HCT116 (cell line): ENCODE results near the gene LRIG1. TPM values are rescaled to one million over a fixed set of nuclear protein-coding genes. Genes with fewer than 3 reads are reported as not detected.

ENCODE experiments used
- ATAC-seq: fragments of 200-7000 bp; cut with Tn5 transposase; 2 replicates; pipeline ENCODE4 v1.9.1; 2020; ENCODE audit warnings: mild to moderate bottlenecking, moderate library complexity
- BruUV-seq: library from RNA; stranded (reverse); fragments of 400-500 nt; replicated peaks from 2 replicates; lab custom pipeline; 2021; lab: Mats Ljungman, UMichigan
- CTCF ChIA-PET: fragments of 300-600 bp; sonication (Branson Sonifier 250); formaldehyde crosslinking; loops from one replicate; lab custom pipeline; 2021; ENCODE audit warnings: antibody characterized with exemption; lab: Charles Lee
- POLR2A ChIA-PET: fragments of 300-600, 350-600 bp; sonication (Branson Sonifier 250); formaldehyde crosslinking; loops from one replicate; lab custom pipeline; 2021; ENCODE audit warnings: antibody characterized with exemption; lab: Charles Lee
- RAD21 ChIA-PET, 2 experiments: fragments of 300-600 bp; sonication (Branson Sonifier 250); formaldehyde crosslinking; loops; one replicate each; lab custom pipeline; 2023; ENCODE audit warnings: low total read pairs in 2 of 2; ENCODE audit not compliant: uncharacterized antibody in 2 of 2, unreplicated experiment in 2 of 2, low non-redundant PET in 1 of 2; lab: Charles Lee
- DNase-seq: peaks from one replicate; pipeline ENCODE4 v3.0.0-alpha.2; 2010; ENCODE audit warnings: low read depth, low spot score
- H2AFZ ChIP-seq: fragments of 200-600 bp; shearing (Covaris generic), sonication (generic); 2 replicates; pipeline ENCODE4 v1.6.1; 2017; ENCODE audit warnings: low read depth, mixed run types, mixed read lengths, antibody characterized with exemption, low read length; ENCODE audit not compliant: poor library complexity, severe bottlenecking
- H3K27ac ChIP-seq: 2 replicates; pipeline ENCODE4 v1.5.1; 2012; ENCODE audit warnings: low read depth, low read length
- H3K27me3 ChIP-seq: fragments of 200-600 bp; sonication (generic); 2 replicates; pipeline ENCODE4 v1.6.1; 2016; ENCODE audit warnings: mixed run types, low read length, mixed read lengths; ENCODE audit not compliant: insufficient read depth
- H3K36me3 ChIP-seq, 2 experiments: fragments of 200-500 bp in 1 of 2; fragments of 200-600 bp in 1 of 2; sonication (Bioruptor generic) in 1 of 2; sonication (generic) in 1 of 2; 2 replicates each; pipeline versions ENCODE4 v1.5.1 to v1.6.1; 2014 to 2016; ENCODE audit warnings: low read length in 2 of 2, inconsistent platforms in 1 of 2, mixed read lengths in 1 of 2, mixed run types in 1 of 2; ENCODE audit not compliant: insufficient read depth in 2 of 2, control insufficient read depth in 1 of 2
- H3K4me1 ChIP-seq, 2 experiments: fragments of 200-600 bp in 1 of 2; sonication (generic) in 1 of 2; 2 replicates each; pipeline versions ENCODE4 v1.5.1 to v1.6.1; 2012 to 2017; ENCODE audit warnings: low read length in 2 of 2, inconsistent platforms in 1 of 2, mild to moderate bottlenecking in 1 of 2, mixed read lengths in 1 of 2, mixed run types in 1 of 2, moderate library complexity in 1 of 2; ENCODE audit not compliant: insufficient read depth in 2 of 2, control insufficient read depth in 1 of 2
- H3K4me2 ChIP-seq: fragments of 200-600 bp; sonication (generic); 2 replicates; pipeline ENCODE4 v1.6.1; 2017; ENCODE audit warnings: mixed run types, low read length, mixed read lengths
- H3K4me3 ChIP-seq, 2 experiments: fragments of 200-600 bp in 1 of 2; sonication (generic) in 1 of 2; replicated peaks in 1 of 2; 2 replicates each; pipeline ENCODE4 v1.5.1; 2011 to 2016; ENCODE audit warnings: low read length in 2 of 2, control low read depth in 1 of 2, low read depth in 1 of 2, mild to moderate bottlenecking in 1 of 2, mixed read lengths in 1 of 2, mixed run types in 1 of 2
- H3K79me2 ChIP-seq: fragments of 200-600 bp; sonication (generic); 2 replicates; pipeline ENCODE4 v1.6.1; 2017; ENCODE audit warnings: mild to moderate bottlenecking, mixed run types, low read length, moderate library complexity, mixed read lengths; ENCODE audit not compliant: insufficient read depth
- H3K9ac ChIP-seq: fragments of 200-600 bp; sonication (generic); 2 replicates; pipeline ENCODE4 v1.6.1; 2016; ENCODE audit warnings: low read length, mixed read lengths
- H3K9me2 ChIP-seq: fragments of 200-600 bp; sonication (generic), shearing (Covaris generic); 2 replicates; pipeline ENCODE4 v1.6.1; 2017; ENCODE audit warnings: mixed run types, mild to moderate bottlenecking, moderate library complexity; ENCODE audit not compliant: insufficient read depth
- H3K9me3 ChIP-seq, 2 experiments: fragments of 200-500 bp in 1 of 2; fragments of 200-600 bp in 1 of 2; sonication (Bioruptor generic) in 1 of 2; sonication (generic) in 1 of 2; 2 replicates each; pipeline ENCODE4 v1.6.1; 2014 to 2017; ENCODE audit warnings: low read length in 2 of 2, mixed read lengths in 2 of 2, inconsistent platforms in 1 of 2, low read depth in 1 of 2, mild to moderate bottlenecking in 1 of 2, mixed run types in 1 of 2, moderate library complexity in 1 of 2; ENCODE audit not compliant: control insufficient read depth in 1 of 2, insufficient read depth in 1 of 2
- H4K20me1 ChIP-seq: fragments of 200-600 bp; sonication (generic), shearing (Covaris generic); 2 replicates; pipeline ENCODE4 v1.6.1; 2017; ENCODE audit warnings: mixed run types, mild to moderate bottlenecking, moderate library complexity; ENCODE audit not compliant: insufficient read depth
- ATF3 ChIP-seq: IDR thresholded peaks from 2 replicates; pipeline ENCODE4 v1.6.1; 2012
- CBX3 ChIP-seq: IDR thresholded peaks from 2 replicates; pipeline ENCODE4 v1.6.1; 2012; ENCODE audit warnings: low read depth
- CEBPB ChIP-seq: IDR thresholded peaks from 2 replicates; pipeline ENCODE4 v1.6.1; 2012; ENCODE audit warnings: low read depth
- EGR1 ChIP-seq: IDR thresholded peaks from 2 replicates; pipeline ENCODE4 v1.6.1; 2012; ENCODE audit warnings: low read depth
- ELF1 ChIP-seq: IDR thresholded peaks from 2 replicates; pipeline ENCODE4 v1.6.1; 2012; ENCODE audit warnings: low read depth, borderline replicate concordance
- FOSL1 ChIP-seq: IDR thresholded peaks from 2 replicates; pipeline ENCODE4 v1.6.1; 2012; ENCODE audit warnings: low read depth
- MAX ChIP-seq: IDR thresholded peaks from 2 replicates; pipeline ENCODE4 v1.6.1; 2012
- POLR2AphosphoS5 ChIP-seq: IDR thresholded peaks from 2 replicates; pipeline ENCODE4 v1.6.1; 2011; ENCODE audit warnings: mild to moderate bottlenecking, low read depth, low read length, moderate library complexity
- RAD21 ChIP-seq: IDR thresholded peaks from 2 replicates; pipeline ENCODE4 v1.6.1; 2012; ENCODE audit warnings: low read depth, mild to moderate bottlenecking
- SRF ChIP-seq: IDR thresholded peaks from 2 replicates; pipeline ENCODE4 v1.6.1; 2012; ENCODE audit warnings: low read depth
- YY1 ChIP-seq: IDR thresholded peaks from 2 replicates; pipeline ENCODE4 v1.6.1; 2011; ENCODE audit warnings: low read length, low read depth, moderate library complexity, mild to moderate bottlenecking; ENCODE audit not compliant: insufficient replicate concordance; ENCODE audit errors: extremely low read depth
- ZNF274 ChIP-seq: fragments of 200-500 bp; sonication (Bioruptor generic); IDR thresholded peaks from 2 replicates; pipeline ENCODE4 v1.6.1; 2014; ENCODE audit warnings: mild to moderate bottlenecking, low read depth, low read length, inconsistent platforms
- intact Hi-C: fragments of 100-400 bp; cut with micrococcal nuclease; formaldehyde crosslinking; loops from 2 replicates; pipeline ENCODE4 v1.10.0; 2022
- total RNA-seq: library from RNA; stranded (reverse); gene quantifications from one replicate; pipeline ENCODE4 v1.2.1, GENCODE V29; 2021; ENCODE audit not compliant: unreplicated experiment
- TF ChIP-seq, protein P1 (sequence below): IDR thresholded peaks from 2 replicates; pipeline ENCODE4 v1.6.1; 2011; ENCODE audit warnings: mild to moderate bottlenecking, low read length, moderate library complexity; ENCODE audit not compliant: insufficient replicate concordance; ENCODE audit errors: extremely low read depth
- TF ChIP-seq, protein P2 (sequence below), 3 experiments: fragments of 200-600 bp in 1 of 3; sonication (generic) in 1 of 3; IDR thresholded peaks in 2 of 3; conservative IDR thresholded peaks in 1 of 3; 2 replicates each; pipeline ENCODE4 v1.5.1; 2012 to 2017; ENCODE audit warnings: low read depth in 2 of 3, low read length in 2 of 3, antibody characterized with exemption in 1 of 3, borderline replicate concordance in 1 of 3, control low read depth in 1 of 3, mild to moderate bottlenecking in 1 of 3, mixed read lengths in 1 of 3, mixed run types in 1 of 3, moderate library complexity in 1 of 3; ENCODE audit not compliant: insufficient read depth in 1 of 3

LRIG1 gene
- total RNA-seq, 1 experiment from 2014 or later = 3.1 TPM

GRCh38 chr3:66407611-66408218, 93.1 kb downstream of the LRIG1 start:
- H3K27me3 ChIP-seq = no peaks in the 10 kb centered on the region
- no peaks in the 10 kb centered on the region for H3K36me3 ChIP-seq
- no peaks in the 10 kb centered on the region for H3K4me1 ChIP-seq
- TF ChIP-seq ZNF274 = no peak
- no peak for TF ChIP-seq SRF
- TF ChIP-seq FOSL1 = no peak
- no peak for TF ChIP-seq EGR1
- peak; percentile 90 for TF ChIP-seq RAD21
- TF ChIP-seq YY1 = no peak
- TF ChIP-seq CEBPB = no peak
- TF ChIP-seq, protein P1, sequence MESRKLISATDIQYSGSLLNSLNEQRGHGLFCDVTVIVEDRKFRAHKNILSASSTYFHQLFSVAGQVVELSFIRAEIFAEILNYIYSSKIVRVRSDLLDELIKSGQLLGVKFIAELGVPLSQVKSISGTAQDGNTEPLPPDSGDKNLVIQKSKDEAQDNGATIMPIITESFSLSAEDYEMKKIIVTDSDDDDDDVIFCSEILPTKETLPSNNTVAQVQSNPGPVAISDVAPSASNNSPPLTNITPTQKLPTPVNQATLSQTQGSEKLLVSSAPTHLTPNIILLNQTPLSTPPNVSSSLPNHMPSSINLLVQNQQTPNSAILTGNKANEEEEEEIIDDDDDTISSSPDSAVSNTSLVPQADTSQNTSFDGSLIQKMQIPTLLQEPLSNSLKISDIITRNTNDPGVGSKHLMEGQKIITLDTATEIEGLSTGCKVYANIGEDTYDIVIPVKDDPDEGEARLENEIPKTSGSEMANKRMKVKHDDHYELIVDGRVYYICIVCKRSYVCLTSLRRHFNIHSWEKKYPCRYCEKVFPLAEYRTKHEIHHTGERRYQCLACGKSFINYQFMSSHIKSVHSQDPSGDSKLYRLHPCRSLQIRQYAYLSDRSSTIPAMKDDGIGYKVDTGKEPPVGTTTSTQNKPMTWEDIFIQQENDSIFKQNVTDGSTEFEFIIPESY = no peak
- TF ChIP-seq POLR2AphosphoS5 = no peak
- TF ChIP-seq ATF3 = no peak
- TF ChIP-seq CBX3 = no peak
- no peak for TF ChIP-seq ELF1
- TF ChIP-seq MAX = 0 out of 2 replicates have a peak, but pooled peaks have one; percentile 42
- TF ChIP-seq, protein P2, sequence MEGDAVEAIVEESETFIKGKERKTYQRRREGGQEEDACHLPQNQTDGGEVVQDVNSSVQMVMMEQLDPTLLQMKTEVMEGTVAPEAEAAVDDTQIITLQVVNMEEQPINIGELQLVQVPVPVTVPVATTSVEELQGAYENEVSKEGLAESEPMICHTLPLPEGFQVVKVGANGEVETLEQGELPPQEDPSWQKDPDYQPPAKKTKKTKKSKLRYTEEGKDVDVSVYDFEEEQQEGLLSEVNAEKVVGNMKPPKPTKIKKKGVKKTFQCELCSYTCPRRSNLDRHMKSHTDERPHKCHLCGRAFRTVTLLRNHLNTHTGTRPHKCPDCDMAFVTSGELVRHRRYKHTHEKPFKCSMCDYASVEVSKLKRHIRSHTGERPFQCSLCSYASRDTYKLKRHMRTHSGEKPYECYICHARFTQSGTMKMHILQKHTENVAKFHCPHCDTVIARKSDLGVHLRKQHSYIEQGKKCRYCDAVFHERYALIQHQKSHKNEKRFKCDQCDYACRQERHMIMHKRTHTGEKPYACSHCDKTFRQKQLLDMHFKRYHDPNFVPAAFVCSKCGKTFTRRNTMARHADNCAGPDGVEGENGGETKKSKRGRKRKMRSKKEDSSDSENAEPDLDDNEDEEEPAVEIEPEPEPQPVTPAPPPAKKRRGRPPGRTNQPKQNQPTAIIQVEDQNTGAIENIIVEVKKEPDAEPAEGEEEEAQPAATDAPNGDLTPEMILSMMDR (IDR thresholded peaks at IDR 0.05 in 2 of 3, conservative IDR thresholded peaks at IDR 0.05 in 1 of 3; ENCODE audit: borderline replicate concordance in 1 of 3, insufficient read depth in 1 of 3, low read depth in 2 of 3, low read length in 2 of 3) = peak; percentile 68 to 95 (median 88)
- BruUV-seq = no TSS peak
- DNase-seq (peak; percentile 19), ATAC-seq (peak; percentile 97)
- POLR2A ChIA-PET = no interaction called here
- H2AFZ ChIP-seq = no peak overlapping the region
- RAD21 ChIA-PET = interaction anchor here in 1 of 2 experiments (0.6 kb wide), 1 partner anchor 131 kb away, joined by 3 read pairs; no protein-coding TSS in a partner anchor
- no peak overlapping the region for H3K4me2 ChIP-seq
- no peaks in the 10 kb centered on the region for H4K20me1 ChIP-seq
- no peak overlapping the region for H3K9ac ChIP-seq
- intact Hi-C loops = loop anchor here (1.0 kb wide), 1 partner anchor 409 kb away; no protein-coding TSS in a partner anchor
- CTCF ChIA-PET = interaction anchor here (0.7 to 1.8 kb wide), 4 partner anchors 398 to 414 kb away, joined by 3 to 15 read pairs (median 8); no protein-coding TSS in a partner anchor
- no peaks in the 10 kb centered on the region for H3K79me2 ChIP-seq
- H3K4me3 ChIP-seq = no peak overlapping the region
- H3K9me2 ChIP-seq = no peaks in the 10 kb centered on the region
- H3K9me3 ChIP-seq = no peaks in the 10 kb centered on the region
- H3K27ac ChIP-seq = no peak overlapping the region
